Adrenal gland (tissue), 12 donors: Measurements from ENCODE around the gene KCNF1. TPM values are rescaled to one million over a fixed set of nuclear protein-coding genes. Genes with fewer than 3 reads are reported as not detected.

ENCODE experiments used
- DNase-seq, 7 donors: peaks; one replicate each; pipeline ENCODE4 v3.0.0-alpha.2; 2019 to 2020
- H3K27ac ChIP-seq, 5 donors: fragments of 200-600 bp; sonication (generic) in 4 of 5; 1 replicate in 3 of 5; 2 replicates in 2 of 5; pipeline versions ENCODE4 v1.5.1 to v1.8.0; 2016 to 2020; ENCODE audit warnings: mild to moderate bottlenecking in 1 of 5
- H3K27me3 ChIP-seq: fragments of 200-600 bp; 2 replicates; pipeline ENCODE4 v1.8.0; 2021
- H3K36me3 ChIP-seq, 2 donors: fragments of 200-600 bp; replicated peaks in 1 of 2; 1 replicate in 1 of 2; 2 replicates in 1 of 2; pipeline versions ENCODE4 v1.5.1 to v1.8.0; 2018 to 2022
- H3K4me1 ChIP-seq, 2 donors: fragments of 200-600 bp; replicated peaks in 1 of 2; 1 replicate in 1 of 2; 2 replicates in 1 of 2; pipeline versions ENCODE4 v1.5.1 to v1.8.0; 2018 to 2021
- H3K4me3 ChIP-seq, 4 donors: fragments of 200-600 bp; sonication (generic) in 3 of 4; one replicate each; pipeline ENCODE4 v1.5.1; 2016 to 2018
- H3K9me3 ChIP-seq, 3 donors: fragments of 200-600 bp; sonication (generic) in 1 of 3; replicated peaks in 1 of 3; 1 replicate in 2 of 3; 2 replicates in 1 of 3; pipeline versions ENCODE4 v1.5.1 to v1.8.0; 2016 to 2021
- CTCF ChIP-seq, 6 experiments: fragments of 450-650 bp in 4 of 6; fragments of 200-600 bp in 2 of 6; sonication (generic) in 1 of 6; IDR thresholded peaks; 1 replicate in 5 of 6; 2 replicates in 1 of 6; pipeline versions ENCODE4 v1.5.1 to v1.8.0; 2016 to 2021; ENCODE audit warnings: antibody characterized with exemption in 6 of 6, mild to moderate bottlenecking in 2 of 6, moderate library complexity in 1 of 6
- POLR2A ChIP-seq, 2 donors: fragments of 450-650 bp; IDR thresholded peaks; one replicate each; pipeline ENCODE4 v1.6.1; 2017; ENCODE audit warnings: antibody characterized with exemption in 2 of 2, mild to moderate bottlenecking in 2 of 2, moderate library complexity in 1 of 2
- WGBS, 4 donors: extraction: QIAGEN DNeasy Blood & Tissue Kit in 2 of 4; methylation state at CpG; one replicate each; pipeline versions ENCODE4 v1.1.5 to v1.1.7; 2013 to 2017; 5-methylcytosine and 5-hydroxymethylcytosine counted together
- intact Hi-C, 2 donors: fragments of 100-400 bp; cut with DNase I; formaldehyde crosslinking; loops; one replicate each; pipeline versions ENCODE4 v1.14.1 to v1.15.0; 2022 to 2023
- polyA plus RNA-seq, 3 donors: library from polyadenylated mRNA; stranded (reverse); fragments of 200-250 nt in 2 of 3; fragments of 350-450 nt in 1 of 3; fragmentation: Illumina TruSeq in 1 of 3; extraction: RNeasy Lipid Tissue Mini Kit (QIAGEN cat#74804) in 1 of 3; gene quantifications; one replicate each; pipeline ENCODE4 v1.2.3, GENCODE V29; 2013 to 2014
- small RNA-seq, 2 donors: library from RNA; depleted of rRNA; stranded (forward); fragments of <200 nt; gene quantifications; one replicate each; pipeline ENCODE3, GENCODE V24; 2016
- total RNA-seq, 9 donors: library from RNA; depleted of rRNA in 4 of 9; stranded (reverse); fragments of >200 nt in 4 of 9; fragments of 120-200 nt in 1 of 9; fragmentation: NEBNext Ultra II Directional in 1 of 9; extraction: Animal tissue kit (Norgen Biotek cat#: 25700) in 1 of 9; gene quantifications; one replicate each; pipeline versions ENCODE4 v1.1.0 to v1.2.4, GENCODE V29; 2013 to 2023
- donor health status: healthy with polysubstance abuse.
- donor health status: Bipolar disorder and iron deficiency.
- donor health status: DM: yes; HTN: yes; CAD: no.
- donor health status: DM: no; HTN: no; CAD: no.
- donor health status: DM: no; HTN: no; CAD: no.
- donor health status: DM: yes; HTN: yes; CAD: no.

Gene KCNF1
- total and polyA plus RNA-seq, 12 donors, result 0.03 to 1.1 (median 0.15) TPM; not detected in 8

DNA sequence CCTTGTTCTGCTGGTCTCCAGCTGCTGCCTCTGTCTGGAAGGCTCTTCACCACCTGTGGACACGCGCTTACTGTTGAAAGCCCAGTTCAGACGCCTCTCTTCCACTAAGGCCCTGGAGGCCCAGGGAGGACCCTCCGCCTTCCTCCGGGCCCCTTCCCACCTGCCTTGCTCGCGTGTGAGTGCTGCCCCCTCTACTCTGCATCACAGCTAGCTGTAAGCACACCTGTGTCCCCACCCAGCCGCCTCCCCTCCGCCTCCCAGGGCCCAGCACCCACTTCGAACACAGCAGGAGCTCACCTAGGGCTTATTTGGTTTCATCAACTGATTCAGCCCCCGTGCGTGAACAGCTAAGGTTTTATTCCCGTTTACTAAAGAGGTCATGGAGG, 49.7 kb downstream of the KCNF1 start:
- H3K27me3 ChIP-seq, result peaks cover 5% of the 10 kb centered on the region
- WGBS, 4 donors, result 84 to 91% (median 84%) methylated on average over 13 of the region's 13 CpGs
- no peak overlapping the region for H3K4me3 ChIP-seq
- TF ChIP-seq POLR2A (IDR thresholded peaks at IDR 0.05) (no peak), CTCF (IDR thresholded peaks at IDR 0.05) (no peak)
- no peaks in the 10 kb centered on the region for H3K36me3 ChIP-seq
- intact Hi-C loops, result no loop called here
- no peaks in the 10 kb centered on the region for H3K9me3 ChIP-seq
- H3K27ac ChIP-seq, result no peak overlapping the region
- H3K4me1 ChIP-seq, result no peaks in the 10 kb centered on the region
- DNase-seq, result no peak

- WGBS, 4 donors, result 81 to 90% (median 86%) methylated on average over 13 to 14 of the region's 14 CpGs
- H3K27me3 ChIP-seq, result peaks cover 5% of the 10 kb centered on the region
- intact Hi-C loops, result no loop called here
- H3K4me1 ChIP-seq, result no peaks in the 10 kb centered on the region
- DNase-seq, result no peak
- TF ChIP-seq CTCF (IDR thresholded peaks at IDR 0.05) (no peak), POLR2A (IDR thresholded peaks at IDR 0.05) (no peak)
- no peak overlapping the region for H3K27ac ChIP-seq
- no peak overlapping the region for H3K4me3 ChIP-seq
- no peaks in the 10 kb centered on the region for H3K9me3 ChIP-seq
- no peaks in the 10 kb centered on the region for H3K36me3 ChIP-seq
These were observed 50.3 kb downstream of the KCNF1 start for GRCh38 chr2:10962004-10962403.

DNA sequence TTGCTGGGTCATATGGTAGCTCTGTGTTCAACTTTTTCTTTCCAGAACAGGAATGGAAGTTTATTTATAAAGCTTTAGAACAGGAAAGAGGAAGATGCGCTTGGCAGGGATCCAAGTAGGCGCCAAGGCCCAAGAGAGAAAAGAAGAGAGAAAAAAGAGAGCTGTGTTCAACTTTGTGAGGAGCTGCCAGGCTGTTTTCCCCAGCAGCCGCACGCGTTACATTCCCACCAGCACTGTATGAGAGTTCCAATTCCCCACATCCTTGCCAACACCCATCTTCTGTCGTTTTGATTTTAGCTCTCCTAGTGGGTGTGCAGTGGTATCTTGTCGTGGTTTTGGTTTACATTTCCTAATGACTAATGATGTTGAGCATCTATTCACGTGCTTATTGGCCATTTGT, 51.4 kb downstream of the KCNF1 start:
- Histone ChIP-seq H3K4me1 (no peaks in the 10 kb centered on the region), H3K27me3 (peaks cover 5% of the 10 kb centered on the region), H3K4me3 (no peak overlapping the region), H3K9me3 (no peaks in the 10 kb centered on the region), H3K36me3 (no peaks in the 10 kb centered on the region), H3K27ac (no peak overlapping the region)
- WGBS, 4 donors, result 26 to 48% (median 35%) methylated on average over 8 of the region's 8 CpGs
- no peak for TF ChIP-seq CTCF (IDR thresholded peaks at IDR 0.05)
- TF ChIP-seq POLR2A (IDR thresholded peaks at IDR 0.05), result no peak
- DNase-seq, result peak in 4 of 7 donors; percentile 15 to 34 (median 27)
- intact Hi-C loops, result no loop called here

Small RNA genes within 50 kb of the gene (small RNA-seq; reads per million reads assigned to genes)
- 0 reads per million in 2 donors for gene AC079587.1

Other genes starting within 250 kb of the KCNF1 start
- 10 to 100 TPM; 16.7 to 46.8 (median 27.0) TPM for gene NOL10, start 222.0 kb upstream of the KCNF1 start, total RNA-seq
- 10 to 100 TPM; 10.3 to 55.6 (median 13.8) TPM for gene NOL10, start 222.0 kb upstream of the KCNF1 start, polyA plus RNA-seq
- gene ATP6V1C2, start 190.3 kb upstream of the KCNF1 start, total RNA-seq, result 1 to 10 TPM in 2 of 9 donors, under 1 TPM in 6, not detected in 1; 0.14 to 5.9 (median 0.68) TPM
- 1 to 10 TPM; 1.8 to 7.7 (median 2.6) TPM for gene ATP6V1C2, start 190.3 kb upstream of the KCNF1 start, polyA plus RNA-seq
- 100 to 1,000 TPM in 8 of 9 donors, 10 to 100 TPM in 1; 92.3 to 544 (median 145) TPM for gene PDIA6, start 99.1 kb upstream of the KCNF1 start, total RNA-seq
- 100 to 1,000 TPM in 1 of 3 donors, 10 to 100 TPM in 2; 28.6 to 490 (median 36.2) TPM for gene PDIA6, start 99.1 kb upstream of the KCNF1 start, polyA plus RNA-seq
- gene SLC66A3, start 243.5 kb downstream of the KCNF1 start, total RNA-seq, result 100 to 1,000 TPM in 3 of 9 donors, 10 to 100 TPM in 6; 21.3 to 162 (median 41.5) TPM
- 10 to 100 TPM; 13.0 to 33.1 (median 18.9) TPM for gene SLC66A3, start 243.5 kb downstream of the KCNF1 start, polyA plus RNA-seq